Suppressor macrophage treated with lipopolysaccharide for 1 hour (primary cell): ENCODE data around the gene GRWD1.

Source experiments
- DNase-seq, 3 donors: peaks; one replicate each; pipeline ENCODE4 v3.0.0-alpha.2; 2020 to 2022

Gene GRWD1

GRCh38 chr19:48458016-48458415 lies 12.2 kb downstream of the GRWD1 start:
- no peak for DNase-seq

GRCh38 chr19:48461651-48461981 lies 15.8 kb downstream of the GRWD1 start:
- DNase-seq: no peak

- no peak for DNase-seq
Observed at GRCh38 chr19:48461982-48462655, 16.3 kb downstream of the GRWD1 start.

GRCh38 chr19:48465215-48465614 lies 19.4 kb downstream of the GRWD1 start:
- no peak for DNase-seq

GRCh38 chr19:48466561-48467325 lies 21.0 kb downstream of the GRWD1 start:
- peak; percentile 51 to 66 (median 54) for DNase-seq

GRCh38 chr19:48468772-48469288 lies 23.0 kb downstream of the GRWD1 start:
- peak; percentile 100 for DNase-seq

- peak; percentile 71 to 92 (median 81) for DNase-seq
Observed at GRCh38 chr19:48469289-48469881, 23.6 kb downstream of the GRWD1 start, which contains the start of gene CYTH2. Gene CYTH2, plus strand, starts transcription at chr19:48469369. Its CDS starts 139 bp downstream, at chr19:48469508.

- no peak for DNase-seq
Observed at GRCh38 chr19:48469934-48470680, 24.3 kb downstream of the GRWD1 start.

- no peak for DNase-seq
Observed at GRCh38 chr19:48470856-48471255, 25.1 kb downstream of the GRWD1 start.

- DNase-seq: no peak
Observed at GRCh38 chr19:48471836-48472235, 26.1 kb downstream of the GRWD1 start.

GRCh38 chr19:48473161-48473966 lies 27.6 kb downstream of the GRWD1 start:
- no peak for DNase-seq

GRCh38 chr19:48474084-48474592 lies 28.4 kb downstream of the GRWD1 start:
- DNase-seq: no peak

GRCh38 chr19:48475369-48476068 lies 29.7 kb downstream of the GRWD1 start:
- no peak for DNase-seq

GRCh38 chr19:48476176-48476575 lies 30.4 kb downstream of the GRWD1 start:
- no peak for DNase-seq

GRCh38 chr19:48477067-48477685 lies 31.4 kb downstream of the GRWD1 start:
- DNase-seq: no peak

- DNase-seq: no peak
Observed at GRCh38 chr19:48477698-48478338, 32.0 kb downstream of the GRWD1 start.

GRCh38 chr19:48478339-48479256 lies 32.8 kb downstream of the GRWD1 start:
- no peak for DNase-seq

- DNase-seq: no peak
Observed at GRCh38 chr19:48479686-48480085, 33.9 kb downstream of the GRWD1 start.

- peak in 2 of 3 donors; percentile 14 to 42 for DNase-seq
Observed at GRCh38 chr19:48480183-48480557, 34.4 kb downstream of the GRWD1 start.
